ENCODE measurements around the gene LMF2.

GRCh38 chr22:50525858-50526107, 18.3 kb upstream of the LMF2 start:
- TF ChIP-seq POLR2A (IDR thresholded peaks at IDR 0.05): no peak
- TF ChIP-seq CTCF (IDR thresholded peaks at IDR 0.05): no peak
- no peak for TF ChIP-seq POLR2AphosphoS5 (IDR thresholded peaks at IDR 0.05)

All from breast epithelium (tissue), 3 donors.